ENCODE data around the gene HOXC10. TPM values are rescaled to one million over a fixed set of nuclear protein-coding genes. Genes with fewer than 3 reads are reported as not detected.

HOXC10 gene
- polyA plus RNA-seq, 1 donor: 0.09 TPM

- DNase-seq (ENCODE audit: low read depth): no peak
Measured at GRCh38 chr12:54016478-54016964, 31.6 kb downstream of the HOXC10 start.

GRCh38 chr12:54017027-54017788 lies 32.3 kb downstream of the HOXC10 start:
- DNase-seq (ENCODE audit: low read depth): no peak

- peak; percentile 50 for DNase-seq (ENCODE audit: low read depth)
Measured at GRCh38 chr12:54017878-54018467, 33.0 kb downstream of the HOXC10 start.

- no peak for DNase-seq (ENCODE audit: low read depth)
Measured at GRCh38 chr12:54018468-54018984, 33.6 kb downstream of the HOXC10 start.

DNA sequence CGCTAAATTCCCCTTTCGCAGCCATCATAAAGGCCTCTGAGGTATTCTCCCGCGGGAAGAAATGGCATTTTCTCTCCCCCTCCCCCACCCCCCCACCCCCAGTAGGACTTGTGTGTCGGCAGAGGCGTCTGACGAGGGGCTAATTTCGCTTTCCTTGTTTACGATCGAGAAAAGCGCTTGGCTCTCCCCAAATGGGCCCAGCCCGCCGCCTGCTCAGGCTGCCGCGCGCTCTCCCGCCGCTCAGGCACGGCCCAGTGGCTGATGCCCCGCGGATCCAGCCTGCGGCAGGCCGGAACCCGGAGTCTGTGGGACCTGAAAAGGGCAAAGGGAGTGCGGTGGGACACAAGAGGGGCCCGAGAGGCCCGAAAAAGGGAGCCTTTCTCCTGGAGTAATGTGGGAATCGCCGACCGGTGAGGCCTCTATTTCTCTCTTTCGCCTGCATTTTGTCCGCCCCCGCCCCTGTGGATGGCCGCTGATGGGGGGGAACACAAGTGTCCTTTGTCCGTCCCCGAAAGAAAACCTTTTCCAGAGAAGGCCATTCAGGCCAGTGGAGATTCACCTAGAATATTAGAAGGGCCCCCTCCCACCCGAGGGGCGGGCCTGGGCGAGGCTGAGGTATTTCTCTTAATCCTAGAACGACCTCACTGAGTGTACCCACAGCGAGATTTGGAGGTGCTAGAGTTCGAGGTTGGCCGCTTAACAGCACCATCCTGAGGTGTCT lies 34.3 kb downstream of the HOXC10 start:
- no peak for DNase-seq (ENCODE audit: low read depth)

- no peak for DNase-seq (ENCODE audit: low read depth)
Measured at GRCh38 chr12:54019924-54020590, 35.1 kb downstream of the HOXC10 start.

- DNase-seq (ENCODE audit: low read depth): no peak
Measured at GRCh38 chr12:54020591-54021405, 35.9 kb downstream of the HOXC10 start.

DNA sequence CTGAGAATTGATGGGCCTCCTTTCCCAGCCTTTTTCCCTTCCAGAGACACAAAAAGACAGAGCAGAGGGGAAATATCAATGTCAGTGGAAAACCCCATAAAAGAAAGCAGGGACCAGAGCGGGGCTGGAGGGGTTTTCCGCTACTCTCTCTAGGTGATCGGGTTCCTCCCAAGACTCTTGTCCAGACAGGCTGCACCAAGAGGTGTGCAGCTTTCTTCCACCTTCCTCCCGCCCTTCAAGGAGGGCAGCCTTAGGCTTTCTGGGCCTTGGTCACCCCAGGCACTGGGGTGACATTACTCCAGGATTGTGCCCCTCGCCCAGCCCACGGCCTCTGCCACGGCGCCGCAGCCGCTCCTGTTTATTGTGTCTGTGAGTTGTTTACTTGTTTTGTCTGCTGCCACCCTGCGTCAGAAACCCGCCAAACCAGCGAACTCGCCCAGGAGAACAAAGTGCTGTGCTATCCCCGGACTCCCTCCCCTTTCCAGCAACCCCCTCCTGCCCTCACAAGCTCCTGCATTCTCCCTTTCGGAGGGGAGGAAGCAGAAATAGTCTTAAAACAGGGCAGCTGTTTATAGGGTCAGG lies 36.6 kb downstream of the HOXC10 start:
- DNase-seq (ENCODE audit: low read depth): no peak

DNA sequence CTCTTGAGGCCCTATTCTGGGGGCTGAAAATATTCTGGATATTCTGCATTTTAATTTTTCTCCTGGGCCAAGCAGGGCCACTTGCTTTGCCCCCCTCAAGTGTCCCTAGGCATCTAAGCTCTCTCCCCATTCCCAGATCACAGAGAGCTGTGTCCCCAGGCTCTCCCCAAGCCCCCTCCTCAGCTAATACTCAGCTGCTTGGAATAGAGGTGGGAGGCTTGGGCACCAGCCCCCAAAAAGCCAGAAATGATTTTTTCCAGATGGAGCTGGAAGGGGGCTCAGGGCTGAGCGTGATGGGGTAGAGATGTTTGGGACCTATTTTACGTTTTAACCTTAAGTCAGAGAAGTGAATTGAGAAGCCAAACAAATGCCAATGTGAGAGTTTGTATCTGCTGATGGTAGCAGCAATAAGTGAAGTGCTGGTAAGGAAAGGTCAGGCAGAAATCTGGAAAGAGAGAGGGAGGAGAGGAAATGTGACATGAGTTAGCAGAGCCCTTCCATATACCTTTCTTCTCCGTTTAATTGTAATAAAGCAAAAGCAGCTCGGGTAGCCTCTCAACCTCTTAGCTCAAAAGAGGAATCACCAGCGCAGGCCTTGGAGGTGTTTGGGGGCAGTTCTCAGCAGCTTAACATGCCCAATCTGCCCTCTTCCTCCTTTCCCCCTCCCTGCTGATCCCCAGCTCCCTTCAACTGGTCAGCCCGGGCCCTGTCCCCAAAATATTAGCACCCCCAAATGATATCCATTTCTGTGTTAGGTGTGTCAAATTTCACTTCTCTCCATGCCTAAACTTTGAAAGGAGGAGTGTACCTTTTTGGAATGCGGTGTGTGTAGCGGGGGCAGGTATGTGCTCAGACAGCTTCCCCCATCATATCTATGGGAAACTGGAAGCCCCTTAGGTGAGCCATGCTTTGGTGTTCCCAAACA lies 38.3 kb downstream of the HOXC10 start:
- no peak for DNase-seq (ENCODE audit: low read depth)

DNA sequence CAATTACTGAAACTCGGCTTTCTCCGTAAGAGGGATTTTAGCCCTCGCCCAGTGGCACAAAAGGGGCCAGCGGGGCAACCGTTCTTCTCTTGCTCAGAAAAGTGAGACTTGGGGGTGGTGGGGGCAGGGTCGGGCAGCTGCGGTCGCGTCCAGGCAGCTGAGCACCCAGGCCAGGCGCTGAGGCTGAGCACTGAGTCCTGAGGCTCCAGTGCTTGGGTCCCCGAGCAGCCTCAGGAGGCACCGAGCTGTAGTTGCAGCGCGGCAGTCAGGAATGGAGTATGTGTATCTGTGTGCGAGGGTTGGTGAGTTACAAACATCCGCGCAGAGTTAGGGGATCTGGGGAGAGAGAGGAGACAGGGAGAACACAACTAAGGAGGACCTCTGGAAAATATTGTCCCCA lies 39.2 kb downstream of the HOXC10 start:
- DNase-seq (ENCODE audit: low read depth): no peak

- DNase-seq (ENCODE audit: low read depth): no peak
Measured at GRCh38 chr12:54024581-54025305, 39.8 kb downstream of the HOXC10 start.

DNA sequence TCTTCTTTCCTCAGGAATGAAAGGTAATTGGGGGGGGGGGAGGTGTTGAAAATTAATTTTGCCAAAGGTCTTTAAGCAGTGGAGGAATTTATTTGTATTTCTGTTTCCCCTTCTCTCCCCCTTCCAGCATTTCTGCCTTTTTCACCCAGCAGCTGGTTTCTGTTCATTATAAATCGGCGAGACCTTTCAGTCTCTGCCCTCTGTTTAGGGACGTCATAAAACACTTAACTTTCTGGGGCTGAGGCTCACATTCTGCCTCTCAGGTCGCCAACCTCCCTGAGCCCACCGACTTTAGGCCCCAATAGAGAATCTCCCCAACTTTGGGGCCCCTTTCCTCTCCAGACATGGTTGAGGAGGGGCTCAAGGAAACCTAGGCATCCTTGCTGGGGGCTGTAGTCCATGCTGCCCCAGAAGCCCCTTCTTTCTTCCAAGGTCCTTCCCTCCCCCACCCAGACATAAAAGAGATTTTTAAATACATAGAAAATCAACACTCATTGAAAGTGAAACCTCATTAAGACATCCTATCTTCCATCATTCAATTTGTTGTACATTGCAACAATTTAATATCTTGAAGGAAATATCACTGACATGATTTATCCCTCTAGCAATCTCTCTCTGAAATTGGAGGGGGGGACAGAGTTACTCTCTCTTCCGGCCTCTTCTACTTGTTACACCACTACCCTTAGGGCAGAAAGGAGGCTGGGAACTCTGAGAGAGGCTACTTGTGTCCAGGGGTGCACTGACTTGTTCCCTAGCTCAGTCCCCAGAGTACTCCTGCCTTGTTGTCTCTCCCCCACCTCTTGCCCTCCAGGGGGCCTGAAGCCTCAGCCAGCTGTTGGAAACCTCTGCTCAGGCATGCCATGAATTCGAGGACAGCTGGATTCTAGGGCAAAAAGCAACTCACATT lies 40.8 kb downstream of the HOXC10 start:
- DNase-seq (ENCODE audit: low read depth): no peak

GRCh38 chr12:54026640-54027441 lies 41.9 kb downstream of the HOXC10 start:
- no peak for DNase-seq (ENCODE audit: low read depth)

GRCh38 chr12:54027442-54027786 lies 42.5 kb downstream of the HOXC10 start:
- DNase-seq (ENCODE audit: low read depth): no peak

DNA sequence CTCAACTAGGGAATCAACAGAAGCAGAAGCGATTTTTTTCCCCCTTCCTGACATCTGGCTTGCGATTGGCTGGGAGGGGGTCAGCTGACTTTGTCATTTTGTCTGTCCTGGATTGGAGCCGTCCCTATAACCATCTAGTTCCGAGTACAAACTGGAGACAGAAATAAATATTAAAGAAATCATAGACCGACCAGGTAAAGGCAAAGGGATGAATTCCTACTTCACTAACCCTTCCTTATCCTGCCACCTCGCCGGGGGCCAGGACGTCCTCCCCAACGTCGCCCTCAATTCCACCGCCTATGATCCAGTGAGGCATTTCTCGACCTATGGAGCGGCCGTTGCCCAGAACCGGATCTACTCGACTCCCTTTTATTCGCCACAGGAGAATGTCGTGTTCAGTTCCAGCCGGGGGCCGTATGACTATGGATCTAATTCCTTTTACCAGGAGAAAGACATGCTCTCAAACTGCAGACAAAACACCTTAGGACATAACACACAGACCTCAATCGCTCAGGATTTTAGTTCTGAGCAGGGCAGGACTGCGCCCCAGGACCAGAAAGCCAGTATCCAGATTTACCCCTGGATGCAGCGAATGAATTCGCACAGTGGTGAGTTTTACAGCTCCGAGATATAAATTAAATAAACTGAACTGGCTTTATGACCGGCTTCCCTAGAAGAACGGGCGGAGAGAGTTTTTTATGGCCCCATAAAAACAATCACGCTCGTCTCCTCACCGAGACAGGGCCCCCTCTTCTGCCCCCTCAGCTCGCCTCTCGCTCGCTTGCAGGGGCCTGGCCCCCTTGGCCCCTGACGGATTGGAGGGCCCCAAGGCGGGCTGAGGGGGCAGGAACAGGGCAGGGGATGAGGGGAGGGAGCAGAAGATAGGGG lies 43.6 kb downstream of the HOXC10 start, which contains the start of gene HOXC6:
Gene HOXC6 (plus strand): TSS at position 127 of the 888 bp plus-strand sequence. CDS start 82 bp downstream, at position 209.
- DNase-seq (ENCODE audit: low read depth): peak; percentile 71

All from forelimb muscle (tissue), 1 donor.